Adrenal gland (tissue), 12 donors: ENCODE data around the gene GRM3. TPM values are rescaled to one million over a fixed set of nuclear protein-coding genes. Genes with fewer than 3 reads are reported as not detected.
A peak's percentile ranks its signal among the peaks of the same experiment; 100 is the strongest.

ENCODE experiments used
- DNase-seq, 7 donors: peaks; one replicate each; pipeline ENCODE4 v3.0.0-alpha.2; 2019 to 2020
- H3K27ac ChIP-seq, 5 donors: fragments of 200-600 bp; sonication (generic) in 4 of 5; 1 replicate in 3 of 5; 2 replicates in 2 of 5; pipeline versions ENCODE4 v1.5.1 to v1.8.0; 2016 to 2020; ENCODE audit warnings: mild to moderate bottlenecking in 1 of 5
- H3K27me3 ChIP-seq: fragments of 200-600 bp; 2 replicates; pipeline ENCODE4 v1.8.0; 2021
- H3K36me3 ChIP-seq, 2 donors: fragments of 200-600 bp; replicated peaks in 1 of 2; 1 replicate in 1 of 2; 2 replicates in 1 of 2; pipeline versions ENCODE4 v1.5.1 to v1.8.0; 2018 to 2022
- H3K4me1 ChIP-seq, 2 donors: fragments of 200-600 bp; replicated peaks in 1 of 2; 1 replicate in 1 of 2; 2 replicates in 1 of 2; pipeline versions ENCODE4 v1.5.1 to v1.8.0; 2018 to 2021
- H3K4me3 ChIP-seq, 4 donors: fragments of 200-600 bp; sonication (generic) in 3 of 4; one replicate each; pipeline ENCODE4 v1.5.1; 2016 to 2018
- H3K9me3 ChIP-seq, 3 donors: fragments of 200-600 bp; sonication (generic) in 1 of 3; replicated peaks in 1 of 3; 1 replicate in 2 of 3; 2 replicates in 1 of 3; pipeline versions ENCODE4 v1.5.1 to v1.8.0; 2016 to 2021
- POLR2A ChIP-seq, 2 donors: fragments of 450-650 bp; IDR thresholded peaks; one replicate each; pipeline ENCODE4 v1.6.1; 2017; ENCODE audit warnings: antibody characterized with exemption in 2 of 2, mild to moderate bottlenecking in 2 of 2, moderate library complexity in 1 of 2
- WGBS, 4 donors: extraction: QIAGEN DNeasy Blood & Tissue Kit in 2 of 4; methylation state at CpG; one replicate each; pipeline versions ENCODE4 v1.1.5 to v1.1.7; 2013 to 2017; 5-methylcytosine and 5-hydroxymethylcytosine counted together
- intact Hi-C, 2 donors: fragments of 100-400 bp; cut with DNase I; formaldehyde crosslinking; loops; one replicate each; pipeline versions ENCODE4 v1.14.1 to v1.15.0; 2022 to 2023
- polyA plus RNA-seq, 3 donors: library from polyadenylated mRNA; stranded (reverse); fragments of 200-250 nt in 2 of 3; fragments of 350-450 nt in 1 of 3; fragmentation: Illumina TruSeq in 1 of 3; extraction: RNeasy Lipid Tissue Mini Kit (QIAGEN cat#74804) in 1 of 3; gene quantifications; one replicate each; pipeline ENCODE4 v1.2.3, GENCODE V29; 2013 to 2014
- total RNA-seq, 9 donors: library from RNA; depleted of rRNA in 4 of 9; stranded (reverse); fragments of >200 nt in 4 of 9; fragments of 120-200 nt in 1 of 9; fragmentation: NEBNext Ultra II Directional in 1 of 9; extraction: Animal tissue kit (Norgen Biotek cat#: 25700) in 1 of 9; gene quantifications; one replicate each; pipeline versions ENCODE4 v1.1.0 to v1.2.4, GENCODE V29; 2013 to 2023
- TF ChIP-seq, protein P1 (sequence below), 6 experiments: fragments of 450-650 bp in 4 of 6; fragments of 200-600 bp in 2 of 6; sonication (generic) in 1 of 6; IDR thresholded peaks; 1 replicate in 5 of 6; 2 replicates in 1 of 6; pipeline versions ENCODE4 v1.5.1 to v1.8.0; 2016 to 2021; ENCODE audit warnings: antibody characterized with exemption in 6 of 6, mild to moderate bottlenecking in 2 of 6, moderate library complexity in 1 of 6
- donor health status: healthy with polysubstance abuse.
- donor health status: Bipolar disorder and iron deficiency.
- donor health status: DM: yes; HTN: yes; CAD: no.
- donor health status: DM: no; HTN: no; CAD: no.
- donor health status: DM: no; HTN: no; CAD: no.
- donor health status: DM: yes; HTN: yes; CAD: no.

GRM3 gene
- total and polyA plus RNA-seq, 12 donors = 0.30 to 5.1 (median 1.8) TPM

DNA sequence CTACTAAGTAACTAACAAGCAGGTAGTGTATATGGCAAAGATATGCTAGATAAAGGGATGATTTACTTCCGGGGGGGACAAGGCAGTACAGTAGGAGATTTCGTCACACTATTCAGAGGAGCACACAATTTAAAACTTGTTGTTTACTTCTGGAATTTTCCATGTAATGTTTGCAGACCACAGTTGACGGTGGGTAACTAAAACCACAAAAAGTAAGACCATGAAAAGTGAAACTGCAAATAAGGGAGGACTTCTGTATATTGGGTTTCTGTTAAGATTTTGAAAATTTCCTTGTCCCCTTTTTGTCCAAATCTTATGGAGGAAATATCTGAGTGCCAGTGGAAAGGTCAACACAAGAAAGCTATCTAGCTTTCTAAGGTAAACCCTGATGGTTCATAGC, 245.8 kb downstream of the GRM3 start:
- Histone ChIP-seq H3K36me3 (no peaks in the 10 kb centered on the region), H3K4me3 (no peak overlapping the region), H3K27me3 (no peaks in the 10 kb centered on the region), H3K27ac (no peak overlapping the region), H3K9me3 (no peaks in the 10 kb centered on the region), H3K4me1 (no peaks in the 10 kb centered on the region)
- DNase-seq = no peak
- intact Hi-C loops = no loop called here
- WGBS, 4 donors = 81 to 85% (median 84%) methylated on average over 3 of the region's 3 CpGs
- TF ChIP-seq, protein P1, sequence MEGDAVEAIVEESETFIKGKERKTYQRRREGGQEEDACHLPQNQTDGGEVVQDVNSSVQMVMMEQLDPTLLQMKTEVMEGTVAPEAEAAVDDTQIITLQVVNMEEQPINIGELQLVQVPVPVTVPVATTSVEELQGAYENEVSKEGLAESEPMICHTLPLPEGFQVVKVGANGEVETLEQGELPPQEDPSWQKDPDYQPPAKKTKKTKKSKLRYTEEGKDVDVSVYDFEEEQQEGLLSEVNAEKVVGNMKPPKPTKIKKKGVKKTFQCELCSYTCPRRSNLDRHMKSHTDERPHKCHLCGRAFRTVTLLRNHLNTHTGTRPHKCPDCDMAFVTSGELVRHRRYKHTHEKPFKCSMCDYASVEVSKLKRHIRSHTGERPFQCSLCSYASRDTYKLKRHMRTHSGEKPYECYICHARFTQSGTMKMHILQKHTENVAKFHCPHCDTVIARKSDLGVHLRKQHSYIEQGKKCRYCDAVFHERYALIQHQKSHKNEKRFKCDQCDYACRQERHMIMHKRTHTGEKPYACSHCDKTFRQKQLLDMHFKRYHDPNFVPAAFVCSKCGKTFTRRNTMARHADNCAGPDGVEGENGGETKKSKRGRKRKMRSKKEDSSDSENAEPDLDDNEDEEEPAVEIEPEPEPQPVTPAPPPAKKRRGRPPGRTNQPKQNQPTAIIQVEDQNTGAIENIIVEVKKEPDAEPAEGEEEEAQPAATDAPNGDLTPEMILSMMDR (IDR thresholded peaks at IDR 0.05) = no peak
- no peak for TF ChIP-seq POLR2A (IDR thresholded peaks at IDR 0.05)

DNA sequence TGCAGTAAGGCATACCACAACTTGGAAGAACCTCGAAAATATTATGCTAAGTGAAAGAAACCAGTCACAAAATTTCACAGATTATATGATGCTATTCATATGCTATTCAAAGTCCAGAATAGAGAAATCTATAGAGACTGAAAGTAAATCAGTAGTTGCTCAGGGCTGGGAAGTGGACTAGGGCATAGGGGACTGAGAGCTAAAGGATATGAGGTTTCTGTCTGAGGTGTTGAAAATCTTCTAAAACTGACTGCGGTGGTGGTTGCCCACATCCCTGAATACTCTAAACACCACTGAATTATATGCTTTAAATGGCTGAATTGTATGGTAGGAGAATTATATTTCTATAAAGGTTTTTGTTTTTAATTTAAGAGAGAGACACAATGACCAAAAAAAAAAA, 254.5 kb downstream of the GRM3 start:
- TF ChIP-seq, protein P1 (IDR thresholded peaks at IDR 0.05) = no peak
- TF ChIP-seq POLR2A (IDR thresholded peaks at IDR 0.05) = no peak
- no peak overlapping the region for H3K27ac ChIP-seq
- H3K27me3 ChIP-seq = no peaks in the 10 kb centered on the region
- intact Hi-C loops = no loop called here
- DNase-seq = no peak
- peaks cover 0 to 9% of the 10 kb centered on the region in 2 donors for H3K4me1 ChIP-seq
- H3K9me3 ChIP-seq = no peaks in the 10 kb centered on the region
- H3K4me3 ChIP-seq = no peak overlapping the region
- 88 to 94% (median 91%) methylated on average over 2 of the region's 2 CpGs for WGBS, 4 donors
- H3K36me3 ChIP-seq = no peaks in the 10 kb centered on the region

DNA sequence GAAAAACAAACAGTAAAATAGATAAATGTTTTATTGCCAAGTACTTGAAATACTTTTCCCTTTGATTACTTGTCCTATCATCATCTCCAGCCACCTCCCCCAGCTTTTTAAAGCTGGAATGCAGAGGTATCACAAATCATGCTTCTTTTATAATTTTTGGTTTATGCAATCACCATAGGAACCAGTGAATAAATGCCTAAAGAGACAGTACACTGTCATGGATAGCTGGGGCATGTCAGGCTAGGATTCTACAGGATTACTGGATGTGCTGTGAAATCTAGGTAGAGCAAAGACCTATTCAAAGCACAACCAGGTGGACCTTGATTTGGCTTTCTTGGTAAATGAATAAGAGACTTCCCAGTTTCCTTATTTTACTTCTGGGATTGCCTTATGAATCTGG, 257.2 kb downstream of the GRM3 start:
- no peak overlapping the region for H3K4me3 ChIP-seq
- intact Hi-C loops = loop anchor here in 1 of 2 donors (10.0 kb wide), 1 partner anchor 1006 kb away; no protein-coding TSS in a partner anchor

DNA sequence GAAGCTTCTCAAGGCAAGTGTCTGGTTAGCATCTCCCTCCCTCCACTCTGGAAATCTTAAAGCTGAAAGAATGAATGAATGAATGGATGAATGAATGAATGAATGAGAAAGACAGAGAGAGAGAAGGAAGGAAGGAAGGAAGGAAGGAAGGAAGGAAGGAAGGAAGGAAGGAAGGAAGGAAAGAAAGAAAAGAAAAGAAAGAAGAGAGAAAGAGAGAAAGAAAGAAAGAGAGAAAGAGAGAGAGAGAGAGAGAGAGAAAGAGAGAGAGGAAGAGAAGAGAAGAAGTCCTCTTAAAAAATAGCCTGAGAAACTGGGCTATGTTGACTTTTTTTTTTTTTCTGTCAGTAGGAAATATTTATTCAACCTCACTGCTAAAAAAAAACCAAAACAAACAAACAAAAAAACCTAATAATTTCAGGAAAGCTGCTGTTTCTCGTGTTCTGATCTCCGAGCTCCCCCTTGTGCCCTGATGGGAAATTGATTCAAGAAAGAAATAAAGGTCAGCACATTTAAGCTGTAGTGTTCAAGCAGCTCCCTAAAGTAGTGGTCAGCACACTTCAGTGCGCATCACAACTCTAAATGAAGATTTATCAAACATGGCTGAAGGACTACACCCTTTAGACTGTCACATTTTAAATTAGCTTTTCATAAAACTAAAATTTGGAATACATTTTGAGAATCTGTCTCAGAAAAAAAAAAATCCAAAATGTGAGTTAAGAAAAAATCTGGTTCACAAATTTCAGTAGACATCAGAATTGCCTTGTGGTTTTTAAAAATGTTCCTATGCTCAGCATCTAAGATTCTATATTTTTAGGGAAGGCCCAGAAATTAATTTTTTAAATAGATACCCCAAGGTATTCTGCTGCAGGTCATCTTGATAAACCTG, 261.5 kb downstream of the GRM3 start:
- no peaks in the 10 kb centered on the region for H3K4me1 ChIP-seq
- TF ChIP-seq POLR2A (IDR thresholded peaks at IDR 0.05) = no peak
- TF ChIP-seq, protein P1 (IDR thresholded peaks at IDR 0.05) = peak; percentile 43 to 62 (median 56)
- no peak overlapping the region for H3K27ac ChIP-seq
- H3K4me3 ChIP-seq = no peak overlapping the region
- 16 to 21% (median 19%) methylated on average over 3 of the region's 3 CpGs for WGBS, 4 donors
- intact Hi-C loops = loop anchor here in 1 of 2 donors (10.0 kb wide), 1 partner anchor 1010 kb away; no protein-coding TSS in a partner anchor
- H3K27me3 ChIP-seq = no peaks in the 10 kb centered on the region
- peak; percentile 21 to 55 (median 28) for DNase-seq
- H3K36me3 ChIP-seq = no peaks in the 10 kb centered on the region
- H3K9me3 ChIP-seq = no peaks in the 10 kb centered on the region

More for the DNA sequence above, 257.2 kb downstream of the GRM3 start:
- H3K4me1 ChIP-seq = peaks cover 0 to 7% of the 10 kb centered on the region in 2 donors
- no peaks in the 10 kb centered on the region for H3K9me3 ChIP-seq
- DNase-seq = no peak
- H3K27ac ChIP-seq = no peak overlapping the region
- no peaks in the 10 kb centered on the region for H3K27me3 ChIP-seq
- no peaks in the 10 kb centered on the region for H3K36me3 ChIP-seq
- no peak for TF ChIP-seq POLR2A (IDR thresholded peaks at IDR 0.05)
- TF ChIP-seq, protein P1 (IDR thresholded peaks at IDR 0.05) = no peak
